Neuronal stem cell (in vitro differentiated cells): ENCODE data around the gene RNF212.

ENCODE experiments used
- DNase-seq: peaks from one replicate; pipeline ENCODE4 v3.0.0-alpha.2; 2013; ENCODE audit warnings: low spot score
- H2AFZ ChIP-seq: one replicate; pipeline ENCODE4 v1.6.1; 2013; ENCODE audit warnings: mild to moderate bottlenecking, low read length, inconsistent platforms
- H2AK5ac ChIP-seq: 2 replicates; pipeline ENCODE4 v1.6.1; 2013; ENCODE audit warnings: low read depth, mild to moderate bottlenecking, inconsistent platforms, low read length, moderate library complexity, mixed read lengths
- H2BK120ac ChIP-seq: 2 replicates; pipeline ENCODE4 v1.6.1; 2013; ENCODE audit warnings: low read depth, mild to moderate bottlenecking, inconsistent platforms, low read length, moderate library complexity, mixed read lengths
- H2BK12ac ChIP-seq: one replicate; pipeline ENCODE4 v1.6.1; 2013; ENCODE audit warnings: low read length, inconsistent platforms
- H2BK15ac ChIP-seq: 2 replicates; pipeline ENCODE4 v1.6.1; 2013; ENCODE audit warnings: mild to moderate bottlenecking, low read length, inconsistent platforms, mixed read lengths
- H2BK5ac ChIP-seq: one replicate; pipeline ENCODE4 v1.6.1; 2013; ENCODE audit warnings: inconsistent platforms, mild to moderate bottlenecking, low read length, moderate library complexity
- H3K14ac ChIP-seq: one replicate; pipeline ENCODE4 v1.6.1; 2013; ENCODE audit warnings: low read length, inconsistent platforms
- H3K18ac ChIP-seq: 2 replicates; pipeline ENCODE4 v1.6.1; 2013; ENCODE audit warnings: low read length, inconsistent platforms
- H3K23ac ChIP-seq: 2 replicates; pipeline ENCODE4 v1.6.1; 2013; ENCODE audit warnings: low read depth, mild to moderate bottlenecking, mixed read lengths, low read length, inconsistent platforms; ENCODE audit not compliant: poor library complexity
- H3K27ac ChIP-seq: replicated peaks from 3 replicates; pipeline ENCODE4 v1.5.1; 2013; ENCODE audit warnings: low read length, inconsistent platforms
- H3K27me3 ChIP-seq, 3 experiments: 2 replicates each; pipeline ENCODE4 v1.6.1; 2013; ENCODE audit warnings: low read length in 3 of 3, mild to moderate bottlenecking in 2 of 3, inconsistent platforms in 1 of 3, low read depth in 1 of 3, mixed read lengths in 1 of 3, moderate library complexity in 1 of 3; ENCODE audit not compliant: control insufficient read depth in 3 of 3, insufficient read depth in 3 of 3
- H3K36me3 ChIP-seq, 2 donors: replicated peaks in 1 of 2; 2 replicates each; pipeline ENCODE4 v1.6.1; 2013; ENCODE audit warnings: low read length in 2 of 2; ENCODE audit not compliant: control insufficient read depth in 2 of 2, insufficient read depth in 2 of 2
- H3K4ac ChIP-seq: 2 replicates; pipeline ENCODE4 v1.6.1; 2013; ENCODE audit warnings: inconsistent platforms, mild to moderate bottlenecking, low read length, moderate library complexity
- H3K4me1 ChIP-seq, 2 donors: 1 replicate in 1 of 2; 2 replicates in 1 of 2; pipeline ENCODE4 v1.6.1; 2013; ENCODE audit warnings: low read length in 2 of 2, low read depth in 1 of 2; ENCODE audit not compliant: control insufficient read depth in 2 of 2, insufficient read depth in 1 of 2
- H3K4me2 ChIP-seq: one replicate; pipeline ENCODE4 v1.6.1; 2013; ENCODE audit warnings: mild to moderate bottlenecking, low read length, inconsistent platforms; ENCODE audit not compliant: insufficient read depth, poor library complexity, severe bottlenecking
- H3K4me3 ChIP-seq, 2 donors: 2 replicates each; pipeline ENCODE4 v1.5.1; 2013; ENCODE audit warnings: low read length in 2 of 2, mild to moderate bottlenecking in 2 of 2, inconsistent platforms in 1 of 2, moderate library complexity in 1 of 2
- H3K79me1 ChIP-seq: one replicate; pipeline ENCODE4 v1.6.1; 2013; ENCODE audit warnings: low read depth, mild to moderate bottlenecking, inconsistent platforms, low read length, moderate library complexity
- H3K9ac ChIP-seq: one replicate; pipeline ENCODE4 v1.6.1; 2013; ENCODE audit warnings: mild to moderate bottlenecking, low read depth, low read length, inconsistent platforms; ENCODE audit not compliant: poor library complexity
- H3K9me3 ChIP-seq, 2 donors: replicated peaks in 1 of 2; 2 replicates each; pipeline versions ENCODE3 to v1.6.1; 2013; ENCODE audit warnings: low read length in 2 of 2, mild to moderate bottlenecking in 2 of 2, inconsistent platforms in 1 of 2, low read depth in 1 of 2, mixed read lengths in 1 of 2, moderate library complexity in 1 of 2; ENCODE audit not compliant: control insufficient read depth in 2 of 2, insufficient read depth in 1 of 2
- H4K8ac ChIP-seq: one replicate; pipeline ENCODE4 v1.6.1; 2013; ENCODE audit warnings: low read depth, mild to moderate bottlenecking, inconsistent platforms, low read length, moderate library complexity
- H4K91ac ChIP-seq: one replicate; pipeline ENCODE4 v1.6.1; 2013; ENCODE audit warnings: low read length, low read depth, mild to moderate bottlenecking, inconsistent platforms; ENCODE audit not compliant: poor library complexity
- WGBS, 2 donors: extraction: QIAGEN DNeasy Blood & Tissue Kit; methylation state at CpG; one replicate each; pipeline ENCODE4 v1.1.7; 2013; ENCODE audit warnings: missing lambda C conversion rate in 2 of 2, mixed read lengths in 1 of 2; ENCODE audit not compliant: insufficient read length in 2 of 2, insufficient replicate concordance in 1 of 2; ENCODE audit errors: extremely low coverage in 2 of 2; 5-methylcytosine and 5-hydroxymethylcytosine counted together

The RNF212 gene

DNA sequence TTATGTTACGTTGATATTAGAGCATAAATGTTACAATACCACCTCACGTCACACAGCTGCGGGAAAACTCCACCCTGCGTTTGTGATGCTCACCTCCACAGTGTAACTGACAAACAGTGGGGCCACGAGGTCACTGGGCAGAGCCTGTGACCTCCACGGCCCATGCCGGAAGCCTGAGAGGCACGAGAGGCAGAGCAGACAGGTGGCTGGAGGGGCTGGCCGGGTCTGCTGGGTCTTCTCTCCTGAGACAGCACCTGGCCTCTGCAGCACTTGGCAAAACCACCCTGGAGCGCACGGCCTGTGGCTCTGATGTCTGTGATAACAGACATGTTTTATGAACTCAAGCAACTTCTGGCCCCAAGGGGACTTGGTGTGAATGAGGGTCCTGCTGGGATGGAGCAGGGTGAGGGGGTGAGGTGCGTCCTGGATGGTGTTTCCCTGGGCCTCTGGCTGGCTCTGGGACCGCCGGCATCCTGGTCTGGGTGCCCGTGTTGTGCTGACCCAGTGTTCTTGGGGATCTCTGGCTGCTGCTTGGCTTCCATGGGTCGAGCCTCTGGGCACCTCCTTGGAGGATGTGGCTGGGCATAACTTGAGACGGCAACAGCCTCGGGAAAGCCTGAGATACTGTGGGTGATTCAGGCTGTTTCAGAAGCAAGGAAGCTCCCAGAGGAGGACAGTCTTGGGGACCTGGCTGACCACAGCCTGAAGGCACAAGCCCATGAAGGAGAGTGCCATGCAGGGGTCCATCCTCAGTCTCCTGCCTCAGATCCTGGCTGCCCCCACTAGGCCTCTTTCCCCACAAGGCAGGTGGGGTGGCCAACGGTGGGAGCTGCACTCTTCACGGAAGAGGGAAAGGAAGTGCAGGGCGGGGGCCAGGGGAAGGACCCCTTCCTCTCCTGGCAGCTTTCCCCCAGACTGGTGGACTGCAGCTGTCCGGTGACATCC is 19.7 kb downstream of the RNF212 start:
- Histone ChIP-seq H3K4me2 (no peak overlapping the region), H4K8ac (no peak overlapping the region), H3K27ac (no peak overlapping the region), H2BK12ac (no peak overlapping the region), H2AK5ac (peak overlapping the region; percentile 71), H4K91ac (peak overlapping the region; percentile 38), H3K79me1 (no peaks in the 10 kb centered on the region), H2BK120ac (no peak overlapping the region), H3K9me3 (peaks cover 4 to 6% of the 10 kb centered on the region in 2 donors), H3K27me3 (peaks cover 0 to 3% (median 0%) of the 10 kb centered on the region in 3 experiments), H3K18ac (no peak overlapping the region), H2BK15ac (no peak overlapping the region), H3K14ac (no peak overlapping the region), H3K4ac (no peak overlapping the region), H3K36me3 (no peaks in the 10 kb centered on the region), H3K4me3 (no peak overlapping the region), H3K9ac (no peak overlapping the region), H2BK5ac (peak overlapping the region; percentile 91), H3K23ac (no peak overlapping the region), H2AFZ (no peak overlapping the region), H3K4me1 (no peaks in the 10 kb centered on the region)
- no peak for DNase-seq
- WGBS, 2 donors = no CpG with 5 or more reads among the region's 22 CpGs

- H3K36me3 ChIP-seq = no peaks in the 10 kb centered on the region
- H2BK15ac ChIP-seq = no peak overlapping the region
- H3K27me3 ChIP-seq = no peaks in the 10 kb centered on the region
- peak overlapping the region; percentile 5 for H3K18ac ChIP-seq
- H3K14ac ChIP-seq = no peak overlapping the region
- H3K9ac ChIP-seq = no peak overlapping the region
- H4K8ac ChIP-seq = no peak overlapping the region
- peaks cover 6 to 10% of the 10 kb centered on the region in 2 donors for H3K9me3 ChIP-seq
- no peak overlapping the region for H3K4ac ChIP-seq
- H4K91ac ChIP-seq = no peak overlapping the region
- no CpG with 5 or more reads among the region's 4 CpGs for WGBS, 2 donors
- H3K4me1 ChIP-seq = no peaks in the 10 kb centered on the region
- no peaks in the 10 kb centered on the region for H3K79me1 ChIP-seq
- peak overlapping the region; percentile 91 for H2BK5ac ChIP-seq
- H2BK120ac ChIP-seq = no peak overlapping the region
- H2BK12ac ChIP-seq = no peak overlapping the region
- H2AK5ac ChIP-seq = no peak overlapping the region
- DNase-seq = no peak
- no peak overlapping the region for H3K4me3 ChIP-seq
- H2AFZ ChIP-seq = no peak overlapping the region
- no peak overlapping the region for H3K27ac ChIP-seq
- H3K23ac ChIP-seq = peak overlapping the region; percentile 2
- no peak overlapping the region for H3K4me2 ChIP-seq
Observed at GRCh38 chr4:1092983-1093361, 20.4 kb downstream of the RNF212 start.

GRCh38 chr4:1092026-1092982 is 21.1 kb downstream of the RNF212 start:
- H4K91ac ChIP-seq = no peak overlapping the region
- no CpG with 5 or more reads among the region's 28 CpGs for WGBS, 2 donors

More at GRCh38 chr4:1092026-1092982, 21.1 kb downstream of the RNF212 start:
- Histone ChIP-seq H2AK5ac (peak overlapping the region; percentile 64), H3K27me3 (no peaks in the 10 kb centered on the region), H3K14ac (no peak overlapping the region), H2BK15ac (peak overlapping the region; percentile 49), H3K4me1 (no peaks in the 10 kb centered on the region), H3K18ac (peak overlapping the region; percentile 23), H3K27ac (no peak overlapping the region), H3K4ac (peak overlapping the region; percentile 29), H3K4me2 (no peak overlapping the region), H3K4me3 (no peak overlapping the region), H2BK5ac (no peak overlapping the region), H4K8ac (peak overlapping the region; percentile 84), H3K36me3 (no peaks in the 10 kb centered on the region), H3K9me3 (peaks cover 6 to 10% of the 10 kb centered on the region in 2 donors), H3K9ac (peak overlapping the region; percentile 72), H2BK120ac (no peak overlapping the region), H2AFZ (no peak overlapping the region), H2BK12ac (no peak overlapping the region), H3K79me1 (no peaks in the 10 kb centered on the region), H3K23ac (peak overlapping the region; percentile 47)
- DNase-seq = no peak
